HT1080 (cell line): ENCODE measurements around the gene ZZZ3. TPM values are rescaled to one million over a fixed set of nuclear protein-coding genes. Genes with fewer than 3 reads are reported as not detected.
"Not testable (repeated sequence)": the region's sequence is repeated elsewhere in the genome, so short reads cannot be mapped to it uniquely, and the experiment has no call there.

Source experiments
- DNase-seq: peaks from one replicate; pipeline ENCODE4 v3.0.0-alpha.2; 2015; ENCODE audit warnings: low read depth
- total RNA-seq: library from RNA; depleted of rRNA; stranded (reverse); fragments of >200 nt; shearing (Covaris generic); gene quantifications from 2 replicates; pipeline ENCODE4 v1.2.3, GENCODE V29; 2014

ZZZ3 gene
- total RNA-seq, 1 experiment from 2014 or later: 70.6 TPM

- peak; percentile 37 for DNase-seq
Measured at GRCh38 chr1:77671836-77672235, 10.6 kb downstream of the ZZZ3 start.

GRCh38 chr1:77670330-77670729, 12.1 kb downstream of the ZZZ3 start:
- no peak for DNase-seq

DNA sequence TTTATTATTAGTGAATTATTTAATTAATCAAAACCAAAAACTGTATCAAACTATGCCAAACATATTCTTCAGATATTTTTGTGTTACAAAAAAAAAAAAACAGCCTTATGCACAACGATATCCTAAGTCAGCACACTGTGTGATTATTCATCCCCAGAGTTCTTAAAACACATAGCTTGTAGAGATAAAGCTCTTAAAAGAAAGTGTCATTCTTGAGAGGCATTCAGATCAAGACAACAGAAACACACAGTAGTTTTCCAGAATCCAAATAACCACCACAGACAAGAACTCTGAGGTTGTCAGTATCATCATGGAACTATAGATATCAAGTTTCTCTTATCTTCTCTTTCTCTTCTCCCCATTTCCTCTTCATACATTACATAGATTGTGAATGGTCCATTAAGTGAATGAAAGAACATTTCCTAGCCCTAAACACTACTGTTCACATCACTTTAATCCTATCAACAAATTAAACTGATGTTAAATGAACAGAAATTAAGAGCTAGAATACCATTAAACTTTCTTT, 13.5 kb downstream of the ZZZ3 start:
- DNase-seq: no peak

- DNase-seq: no peak
Measured at GRCh38 chr1:77664939-77665516, 17.4 kb downstream of the ZZZ3 start.

DNA sequence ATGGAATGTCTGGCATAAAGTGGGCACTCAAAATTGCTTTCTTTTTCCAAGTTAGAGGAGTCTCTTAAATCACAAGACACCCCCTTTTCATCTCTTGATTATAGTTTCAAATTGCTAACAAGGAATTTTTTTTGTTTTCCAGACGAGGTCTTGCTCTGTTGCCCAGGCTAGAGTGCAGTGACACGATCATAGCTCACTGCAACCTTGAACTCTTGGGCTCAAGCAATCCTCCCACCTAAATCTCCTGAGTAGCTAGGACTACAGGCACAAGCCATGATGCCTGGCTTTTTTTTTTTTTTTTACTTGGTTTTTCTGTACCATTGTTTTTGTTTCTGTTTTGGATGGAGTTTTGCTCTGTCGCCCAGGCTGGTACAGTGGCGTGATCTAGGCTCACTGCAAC, 20.8 kb downstream of the ZZZ3 start:
- no peak for DNase-seq

DNA sequence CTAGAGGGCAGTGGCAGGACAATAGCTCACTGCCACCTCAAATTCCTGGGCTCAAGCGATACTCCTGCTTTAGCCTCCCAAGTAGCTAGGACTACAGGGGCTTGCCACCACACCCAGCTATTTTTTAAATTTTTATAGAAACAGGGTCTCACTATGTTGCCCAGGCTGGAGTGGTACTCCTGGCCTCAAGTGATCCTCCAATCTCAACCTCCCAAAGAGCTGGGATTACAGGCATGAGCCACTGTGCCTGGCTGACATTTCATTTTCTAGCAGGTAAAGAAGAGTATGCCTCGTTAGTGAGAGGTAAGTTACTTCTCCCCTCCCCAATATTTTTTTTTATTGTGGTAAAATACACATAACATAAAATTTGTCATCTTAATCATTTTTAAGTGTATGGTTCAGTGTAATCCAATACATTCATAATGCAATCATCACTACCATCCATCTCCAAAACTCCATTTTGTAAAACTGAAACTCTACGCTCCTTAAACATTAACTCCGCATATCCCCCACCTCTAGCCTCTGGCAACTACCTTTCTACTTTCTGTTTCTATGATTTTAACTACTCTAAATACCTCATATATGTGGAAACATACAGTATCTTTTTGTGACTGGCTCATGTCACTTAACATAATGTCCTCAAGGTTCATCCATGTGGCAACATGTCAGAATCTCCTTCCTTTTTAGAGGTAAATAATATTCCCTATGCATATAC, 22.4 kb downstream of the ZZZ3 start:
- no peak for DNase-seq

DNA sequence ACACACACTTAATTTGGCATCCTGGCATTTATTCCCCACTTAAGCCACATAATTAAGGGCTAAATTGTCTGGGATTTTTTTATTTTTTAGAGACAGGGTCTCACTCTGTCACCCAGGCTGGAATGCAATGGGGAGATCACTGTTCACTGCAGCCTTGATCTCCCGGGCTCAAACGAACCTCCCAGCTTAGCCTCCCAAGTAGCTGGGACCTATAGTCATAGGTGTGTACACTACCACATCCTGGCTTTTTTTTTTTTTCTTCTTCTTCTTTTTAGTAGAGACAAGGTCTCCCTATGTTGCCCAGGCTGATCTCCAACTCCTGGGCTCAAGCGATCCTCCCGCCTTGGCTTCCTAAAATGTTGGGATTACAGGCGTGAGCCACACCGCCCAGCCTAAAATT, 24.2 kb downstream of the ZZZ3 start:
- no peak for DNase-seq

DNA sequence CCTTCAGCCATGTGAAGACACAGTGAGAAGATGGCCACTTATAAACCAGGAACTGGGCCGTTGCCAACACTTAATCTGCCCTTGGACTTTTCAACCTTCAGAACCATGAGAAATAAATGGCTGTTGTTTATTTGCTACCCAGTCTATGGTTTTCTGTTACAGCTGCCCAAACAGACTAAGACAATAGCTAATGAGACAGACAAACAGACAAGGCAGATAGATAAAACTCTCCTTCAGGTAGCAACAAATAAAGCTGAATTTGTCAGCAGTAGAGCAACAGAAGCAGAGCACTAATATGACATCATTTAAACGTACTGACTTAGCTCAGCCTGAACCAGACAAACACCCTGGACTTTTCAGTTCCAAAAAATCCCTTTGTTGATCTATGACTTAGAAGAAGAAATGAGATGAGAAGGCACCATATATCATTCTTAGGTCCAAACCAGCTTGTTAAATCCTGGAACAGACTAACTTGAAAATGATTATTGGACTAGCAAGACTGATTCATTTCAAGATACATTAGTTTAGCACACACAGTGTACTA, 27.0 kb downstream of the ZZZ3 start:
- DNase-seq: no peak

DNA sequence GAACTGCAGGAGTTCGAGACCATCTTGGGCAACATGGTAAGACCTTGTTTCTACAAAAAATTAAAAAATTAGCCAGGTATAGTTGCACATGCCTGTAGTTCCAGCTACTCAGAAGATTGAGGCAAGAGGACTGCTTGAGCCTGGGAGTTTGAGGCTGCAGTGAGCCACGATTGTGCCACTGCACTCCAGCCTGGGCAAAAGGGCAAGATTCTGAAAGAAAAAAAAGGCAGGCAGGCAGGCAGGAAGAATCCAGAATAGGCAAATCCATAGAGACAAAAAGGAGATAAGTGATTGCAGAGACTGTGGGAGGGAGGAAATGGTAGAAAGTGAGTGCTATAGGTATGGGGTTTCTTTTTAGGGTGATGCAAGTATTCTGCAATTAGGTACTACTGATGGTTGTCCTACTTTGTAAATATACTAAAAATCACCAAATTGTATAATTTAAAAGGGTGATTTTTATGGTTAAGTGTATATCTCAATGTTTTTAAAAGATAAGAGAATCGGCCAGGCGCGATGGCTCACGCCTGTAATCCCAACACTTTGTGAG, 29.4 kb downstream of the ZZZ3 start:
- no peak for DNase-seq

DNA sequence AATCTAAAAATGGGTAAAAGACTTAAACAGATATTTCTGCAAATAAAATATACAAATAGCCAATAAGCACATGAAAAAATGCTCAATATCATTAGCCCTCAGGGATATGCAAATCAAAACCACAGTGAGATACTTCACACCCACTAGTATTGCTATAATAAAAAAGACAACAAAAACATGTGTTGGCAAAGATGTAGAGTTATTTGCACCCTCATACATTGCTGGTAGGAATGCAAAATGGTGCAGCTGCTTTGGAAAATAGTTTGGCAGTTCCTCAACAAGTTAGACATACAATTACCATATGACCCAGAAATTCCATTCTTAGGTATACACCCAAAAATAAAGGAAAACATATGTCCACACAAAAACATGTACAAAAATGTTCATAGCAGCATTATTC, 30.2 kb downstream of the ZZZ3 start:
- no peak for DNase-seq

- no peak for DNase-seq
Measured at GRCh38 chr1:77649127-77649526, 33.3 kb downstream of the ZZZ3 start.

DNA sequence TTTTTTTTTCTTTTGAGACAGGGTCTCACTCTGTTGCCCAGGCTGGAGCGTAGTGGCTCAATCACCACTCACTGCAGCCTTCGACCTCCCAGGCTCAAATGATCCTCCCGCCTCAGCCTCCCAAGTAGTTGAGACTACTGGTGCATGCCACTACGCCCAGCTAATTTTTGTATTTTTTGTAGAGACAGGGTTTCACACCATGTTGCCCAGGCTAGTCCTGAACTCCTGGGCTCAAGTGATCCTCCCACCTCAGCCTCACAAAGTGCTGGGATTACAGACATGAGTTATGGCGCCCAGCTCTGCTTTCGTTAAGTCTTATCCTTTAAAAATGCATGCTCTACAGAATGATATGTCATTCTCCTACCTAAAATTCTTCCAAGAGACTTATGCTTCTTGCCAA, 36.2 kb downstream of the ZZZ3 start:
- DNase-seq: not testable (repeated sequence)

DNA sequence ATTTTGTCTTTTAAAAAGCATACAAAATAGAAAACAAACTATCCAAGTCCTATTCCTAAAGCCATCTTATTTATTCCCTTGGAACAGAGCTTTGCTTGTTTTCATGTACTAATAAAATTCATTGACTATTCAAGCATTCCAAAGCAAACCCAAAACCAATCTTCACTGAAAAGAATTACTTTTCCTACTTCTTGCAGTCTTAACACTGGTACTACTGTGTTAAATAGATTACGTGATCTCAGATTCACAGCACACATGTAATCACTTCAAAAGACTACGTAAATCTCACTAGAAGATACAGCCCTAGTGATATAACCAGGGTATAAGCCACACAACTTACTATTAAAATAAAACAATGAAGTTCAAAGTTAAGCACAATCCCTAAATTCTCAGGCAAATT, 39.0 kb downstream of the ZZZ3 start:
- DNase-seq: no peak

DNA sequence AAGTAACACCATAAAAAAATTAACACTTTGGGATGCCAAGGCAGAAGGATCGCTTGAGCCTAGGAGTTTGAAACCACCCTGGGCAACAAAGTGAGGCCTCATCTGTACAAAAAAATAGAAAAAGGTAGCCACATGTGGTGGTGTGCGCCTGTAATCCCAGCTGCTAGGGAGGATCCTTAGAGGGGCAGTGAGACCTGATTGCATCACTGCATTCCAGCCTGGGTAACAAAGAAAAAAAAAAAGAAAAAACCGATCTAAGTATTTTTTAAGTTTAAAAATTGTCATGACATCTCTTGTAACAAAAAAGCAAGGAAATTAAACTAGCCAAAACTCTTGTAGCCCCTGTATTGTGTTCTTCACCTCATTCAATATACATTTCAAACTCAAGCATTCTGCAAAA, 39.5 kb downstream of the ZZZ3 start:
- DNase-seq: no peak

DNA sequence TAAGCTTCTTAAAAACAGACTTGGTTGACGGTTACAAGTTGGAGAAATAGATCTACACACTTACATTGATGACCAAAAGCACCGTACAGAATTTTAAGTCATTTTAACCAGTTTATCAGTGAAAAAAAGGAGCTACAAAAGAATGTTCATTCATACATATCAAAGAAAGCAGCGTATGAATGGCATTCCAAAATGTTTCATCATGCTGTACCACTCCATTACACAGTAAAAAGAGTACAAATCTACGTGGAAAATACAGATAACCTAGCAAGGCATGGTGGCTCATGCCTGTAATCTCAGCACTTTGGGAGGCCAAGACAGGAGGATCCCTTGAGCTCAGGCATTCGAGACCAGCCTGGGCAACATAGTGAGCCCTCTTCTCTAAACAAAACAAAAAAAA, 40.3 kb downstream of the ZZZ3 start:
- no peak for DNase-seq

DNA sequence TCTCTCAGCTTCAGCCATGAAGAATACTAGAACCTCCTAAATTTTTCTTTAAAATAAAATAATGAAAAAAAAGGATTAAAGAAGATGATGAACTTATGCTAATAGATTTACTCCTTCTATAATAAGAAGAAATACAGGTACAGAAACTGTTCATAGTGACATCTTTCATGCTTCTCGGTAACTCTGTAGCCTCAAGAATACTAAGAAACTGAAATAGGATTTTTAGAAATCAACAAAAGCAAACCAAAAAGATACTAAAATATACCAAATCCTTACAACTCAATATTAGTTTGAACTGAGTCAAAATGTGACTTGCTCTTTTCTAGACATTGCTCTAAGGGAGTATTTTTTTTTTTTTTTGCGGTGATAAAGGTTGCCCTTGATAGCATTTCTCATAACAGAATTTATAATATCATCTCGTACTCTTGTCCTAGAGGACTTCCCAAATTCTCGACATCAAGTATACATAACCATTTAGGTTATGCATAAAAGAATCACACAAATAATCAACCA, 42.8 kb downstream of the ZZZ3 start:
- no peak for DNase-seq

DNA sequence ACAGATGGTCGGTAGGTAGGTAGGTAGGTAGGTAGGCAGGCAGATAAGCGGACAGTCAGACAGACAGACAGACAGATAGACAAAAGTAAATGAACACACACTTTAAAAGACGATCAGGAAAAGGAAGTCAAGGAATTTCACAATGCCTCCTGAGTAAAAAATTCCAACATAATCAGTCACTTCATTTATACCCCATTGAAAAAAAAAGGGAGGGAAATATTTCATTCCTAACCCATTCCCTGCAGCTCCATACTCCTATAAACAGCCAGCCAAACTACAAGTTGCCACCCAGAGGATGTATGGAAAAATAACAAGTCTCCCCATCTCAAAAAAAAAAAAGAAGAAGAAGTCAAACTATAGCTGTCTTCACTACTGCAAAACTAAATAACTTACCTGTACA, 43.4 kb downstream of the ZZZ3 start:
- peak; percentile 90 for DNase-seq

- DNase-seq: no peak
Measured at GRCh38 chr1:77636864-77637263, 45.6 kb downstream of the ZZZ3 start.
